K562 (cell line): ENCODE data around the gene CT55. TPM values are rescaled to one million over a fixed set of nuclear protein-coding genes. Genes with fewer than 3 reads are reported as not detected.
A peak's percentile ranks its signal among the peaks of the same experiment; 100 is the strongest.

Experiments
- ADNP ChIP-seq: fragments of 200-800 bp; sonication (Bioruptor generic); IDR thresholded peaks from 2 replicates; pipeline ENCODE4 v1.6.1; 2016; ENCODE audit warnings: missing genetic modification characterization, missing compliant biosample characterization
- CBX8 ChIP-seq: fragments of 200-600 bp; sonication (generic); IDR thresholded peaks from 2 replicates; pipeline ENCODE4 v1.6.1; 2012; ENCODE audit warnings: borderline replicate concordance, mixed run types, low read depth, mild to moderate bottlenecking, moderate library complexity, mixed read lengths, low read length, control low read depth, inconsistent platforms; ENCODE audit not compliant: poor library complexity, severe bottlenecking; ENCODE audit errors: extremely low read depth
- ETV5 ChIP-seq: sonication (generic); formaldehyde crosslinking; IDR thresholded peaks from 2 replicates; pipeline ENCODE4 v1.4.0; 2020; ENCODE audit warnings: low read depth, mild to moderate bottlenecking, missing genetic modification reagents
- HDGF ChIP-seq: fragments of 450-650 bp; IDR thresholded peaks from 2 replicates; pipeline ENCODE4 v1.6.1; 2016
- RB1 ChIP-seq: fragments of 450-650 bp; IDR thresholded peaks from 2 replicates; pipeline ENCODE4 v1.6.1; 2017; ENCODE audit warnings: low read depth, mild to moderate bottlenecking
- TCF7L2 ChIP-seq: fragments of 150-350 bp; IDR thresholded peaks from 2 replicates; pipeline ENCODE4 v1.6.1; 2016; ENCODE audit warnings: low read depth, mild to moderate bottlenecking, low read length, moderate library complexity
- TEAD4 ChIP-seq, 2 experiments: sonication (generic) in 1 of 2; formaldehyde crosslinking in 1 of 2; IDR thresholded peaks; 2 replicates each; pipeline versions ENCODE4 v1.6.1 to v1.8.0; 2012 to 2022; ENCODE audit warnings: borderline replicate concordance in 1 of 2, inconsistent platforms in 1 of 2, low read length in 1 of 2, mild to moderate bottlenecking in 1 of 2, missing genetic modification reagents in 1 of 2
- ZFX ChIP-seq: sonication (generic); formaldehyde crosslinking; IDR thresholded peaks from 2 replicates; pipeline ENCODE4 v1.8.0; 2022; ENCODE audit warnings: mild to moderate bottlenecking, missing genetic modification reagents, moderate library complexity
- ZNF561 ChIP-seq: fragments of 450-650 bp; formaldehyde crosslinking; conservative IDR thresholded peaks from 2 replicates; pipeline ENCODE4 v1.4.0; 2020; ENCODE audit warnings: mild to moderate bottlenecking, moderate library complexity
- ZSCAN32 ChIP-seq: fragments of 450-650 bp; formaldehyde crosslinking; IDR thresholded peaks from 2 replicates; pipeline ENCODE4 v1.4.0; 2020; ENCODE audit warnings: mild to moderate bottlenecking, moderate library complexity
- polyA plus RNA-seq, 8 experiments: library from polyadenylated mRNA; depleted of rRNA in 4 of 8; stranded (reverse) in 5 of 8; unstranded in 3 of 8; fragments of >200 nt; fragmentation: Nextera tagmentation in 2 of 8; fragmentation: Illumina TruSeq in 1 of 8; extraction: Ambion mirVana in 2 of 8; extraction: Trizol in 1 of 8; gene quantifications; 2 replicates each; pipeline versions ENCODE4 v1.2.1 to v1.2.3, GENCODE V29; 2011 to 2014; ENCODE audit warnings: inconsistent platforms in 1 of 8, missing spikeins in 1 of 8
- total RNA-seq, 7 experiments: library from RNA; depleted of rRNA in 6 of 7; stranded (reverse); fragments of >200 nt in 6 of 7; fragmentation: Illumina TruSeq in 2 of 7; extraction: Trizol in 2 of 7; gene quantifications; 2 replicates each; pipeline versions ENCODE4 v1.2.1 to v1.2.3, GENCODE V29; 2011 to 2021; ENCODE audit warnings: low replicate concordance in 1 of 7
- TF ChIP-seq, protein P1 (sequence below): fragments of 450-650 bp; formaldehyde crosslinking; IDR thresholded peaks from 2 replicates; pipeline ENCODE4 v1.4.0; 2020; ENCODE audit warnings: mild to moderate bottlenecking, moderate library complexity
- TF ChIP-seq, protein P2 (sequence below): fragments of 450-650 bp; IDR thresholded peaks from 2 replicates; pipeline ENCODE4 v1.6.1; 2016
- TF ChIP-seq, protein P3 (sequence below): sonication (generic); formaldehyde crosslinking; IDR thresholded peaks from 2 replicates; pipeline ENCODE4 v1.5.0; 2020; ENCODE audit warnings: missing genetic modification reagents
- TF ChIP-seq, protein P4 (sequence below): sonication (generic); formaldehyde crosslinking; IDR thresholded peaks from 2 replicates; pipeline ENCODE4 v1.8.1; 2022; ENCODE audit warnings: missing genetic modification reagents
- TF ChIP-seq, protein P5 (sequence below): fragments of 250-450 bp; sonication (Bioruptor Pico); IDR thresholded peaks from 2 replicates; pipeline ENCODE4 v1.5.0; 2021; ENCODE audit warnings: mild to moderate bottlenecking, borderline replicate concordance
- TF ChIP-seq, protein P6 (sequence below): fragments of 450-650 bp; formaldehyde crosslinking; IDR thresholded peaks from 2 replicates; pipeline ENCODE4 v1.4.0; 2020; ENCODE audit warnings: mild to moderate bottlenecking

CT55 gene
- total and polyA plus RNA-seq, 9 of the 15 experiments (the other 6 are each of a cell fraction or from before 2014, with no cell fraction given), result 48.5 to 98.9 (median 73.2) TPM

DNA sequence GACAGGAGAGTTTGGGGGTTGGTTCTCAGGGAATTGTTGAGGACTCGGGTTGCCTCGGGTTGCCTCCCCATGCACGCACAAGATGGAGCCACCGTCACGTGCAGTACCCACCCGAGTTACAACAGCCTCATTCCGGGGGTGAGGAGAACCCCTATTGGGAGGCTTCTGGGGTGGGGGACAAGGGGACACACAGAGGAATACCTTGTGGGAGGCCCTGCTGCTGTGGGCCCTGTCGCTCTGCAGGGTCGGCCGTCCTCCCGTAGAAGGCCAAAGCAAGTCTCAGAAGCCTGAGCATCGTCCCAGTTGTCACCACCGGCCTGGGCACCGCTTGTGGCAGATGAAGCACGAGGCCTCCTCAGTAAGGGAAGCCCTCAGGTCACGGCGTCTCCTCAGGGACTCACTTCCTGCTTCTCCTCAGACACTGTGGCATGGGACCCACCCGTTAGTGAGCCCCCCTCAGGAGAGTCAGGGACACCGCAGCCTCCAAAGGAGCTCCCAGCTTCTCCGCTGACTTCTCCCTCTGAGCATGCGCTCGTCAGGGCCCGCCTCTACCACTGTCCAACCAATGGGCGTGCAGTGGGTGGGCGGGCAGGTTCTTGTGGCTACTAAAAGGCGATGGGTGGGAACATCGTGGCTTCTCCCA is at the start of gene CT55 (continued):
- TF ChIP-seq, protein P1, sequence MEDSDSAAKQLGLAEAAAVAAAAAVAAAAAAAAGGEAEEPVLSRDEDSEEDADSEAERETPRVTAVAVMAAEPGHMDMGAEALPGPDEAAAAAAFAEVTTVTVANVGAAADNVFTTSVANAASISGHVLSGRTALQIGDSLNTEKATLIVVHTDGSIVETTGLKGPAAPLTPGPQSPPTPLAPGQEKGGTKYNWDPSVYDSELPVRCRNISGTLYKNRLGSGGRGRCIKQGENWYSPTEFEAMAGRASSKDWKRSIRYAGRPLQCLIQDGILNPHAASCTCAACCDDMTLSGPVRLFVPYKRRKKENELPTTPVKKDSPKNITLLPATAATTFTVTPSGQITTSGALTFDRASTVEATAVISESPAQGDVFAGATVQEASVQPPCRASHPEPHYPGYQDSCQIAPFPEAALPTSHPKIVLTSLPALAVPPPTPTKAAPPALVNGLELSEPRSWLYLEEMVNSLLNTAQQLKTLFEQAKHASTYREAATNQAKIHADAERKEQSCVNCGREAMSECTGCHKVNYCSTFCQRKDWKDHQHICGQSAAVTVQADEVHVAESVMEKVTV (CRISPR knock-in tag), result no peak
- TF ChIP-seq, protein P2, sequence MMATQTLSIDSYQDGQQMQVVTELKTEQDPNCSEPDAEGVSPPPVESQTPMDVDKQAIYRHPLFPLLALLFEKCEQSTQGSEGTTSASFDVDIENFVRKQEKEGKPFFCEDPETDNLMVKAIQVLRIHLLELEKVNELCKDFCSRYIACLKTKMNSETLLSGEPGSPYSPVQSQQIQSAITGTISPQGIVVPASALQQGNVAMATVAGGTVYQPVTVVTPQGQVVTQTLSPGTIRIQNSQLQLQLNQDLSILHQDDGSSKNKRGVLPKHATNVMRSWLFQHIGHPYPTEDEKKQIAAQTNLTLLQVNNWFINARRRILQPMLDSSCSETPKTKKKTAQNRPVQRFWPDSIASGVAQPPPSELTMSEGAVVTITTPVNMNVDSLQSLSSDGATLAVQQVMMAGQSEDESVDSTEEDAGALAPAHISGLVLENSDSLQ, result no peak; the same call in 1 of the 2 replicates
- no peak for TF ChIP-seq ZNF561
- TF ChIP-seq, protein P3, sequence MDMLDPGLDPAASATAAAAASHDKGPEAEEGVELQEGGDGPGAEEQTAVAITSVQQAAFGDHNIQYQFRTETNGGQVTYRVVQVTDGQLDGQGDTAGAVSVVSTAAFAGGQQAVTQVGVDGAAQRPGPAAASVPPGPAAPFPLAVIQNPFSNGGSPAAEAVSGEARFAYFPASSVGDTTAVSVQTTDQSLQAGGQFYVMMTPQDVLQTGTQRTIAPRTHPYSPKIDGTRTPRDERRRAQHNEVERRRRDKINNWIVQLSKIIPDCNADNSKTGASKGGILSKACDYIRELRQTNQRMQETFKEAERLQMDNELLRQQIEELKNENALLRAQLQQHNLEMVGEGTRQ (CRISPR knock-in tag), result 0 out of 2 replicates have a peak, but pooled peaks have one; percentile 15
- TF ChIP-seq, protein P4, sequence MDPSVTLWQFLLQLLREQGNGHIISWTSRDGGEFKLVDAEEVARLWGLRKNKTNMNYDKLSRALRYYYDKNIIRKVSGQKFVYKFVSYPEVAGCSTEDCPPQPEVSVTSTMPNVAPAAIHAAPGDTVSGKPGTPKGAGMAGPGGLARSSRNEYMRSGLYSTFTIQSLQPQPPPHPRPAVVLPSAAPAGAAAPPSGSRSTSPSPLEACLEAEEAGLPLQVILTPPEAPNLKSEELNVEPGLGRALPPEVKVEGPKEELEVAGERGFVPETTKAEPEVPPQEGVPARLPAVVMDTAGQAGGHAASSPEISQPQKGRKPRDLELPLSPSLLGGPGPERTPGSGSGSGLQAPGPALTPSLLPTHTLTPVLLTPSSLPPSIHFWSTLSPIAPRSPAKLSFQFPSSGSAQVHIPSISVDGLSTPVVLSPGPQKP, result no peak
- TF ChIP-seq RB1, result no peak
- TF ChIP-seq ZFX (CRISPR knock-in tag), result peak; percentile 57
- TF ChIP-seq ZSCAN32 (CRISPR knock-in tag), result no peak
- no peak for TF ChIP-seq HDGF
- TF ChIP-seq, protein P5, sequence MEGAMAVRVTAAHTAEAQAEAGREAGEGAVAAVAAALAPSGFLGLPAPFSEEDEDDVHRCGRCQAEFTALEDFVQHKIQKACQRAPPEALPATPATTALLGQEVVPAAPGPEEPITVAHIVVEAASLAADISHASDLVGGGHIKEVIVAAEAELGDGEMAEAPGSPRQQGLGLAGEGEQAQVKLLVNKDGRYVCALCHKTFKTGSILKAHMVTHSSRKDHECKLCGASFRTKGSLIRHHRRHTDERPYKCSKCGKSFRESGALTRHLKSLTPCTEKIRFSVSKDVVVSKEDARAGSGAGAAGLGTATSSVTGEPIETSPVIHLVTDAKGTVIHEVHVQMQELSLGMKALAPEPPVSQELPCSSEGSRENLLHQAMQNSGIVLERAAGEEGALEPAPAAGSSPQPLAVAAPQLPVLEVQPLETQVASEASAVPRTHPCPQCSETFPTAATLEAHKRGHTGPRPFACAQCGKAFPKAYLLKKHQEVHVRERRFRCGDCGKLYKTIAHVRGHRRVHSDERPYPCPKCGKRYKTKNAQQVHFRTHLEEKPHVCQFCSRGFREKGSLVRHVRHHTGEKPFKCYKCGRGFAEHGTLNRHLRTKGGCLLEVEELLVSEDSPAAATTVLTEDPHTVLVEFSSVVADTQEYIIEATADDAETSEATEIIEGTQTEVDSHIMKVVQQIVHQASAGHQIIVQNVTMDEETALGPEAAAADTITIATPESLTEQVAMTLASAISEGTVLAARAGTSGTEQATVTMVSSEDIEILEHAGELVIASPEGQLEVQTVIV (CRISPR knock-in tag), result no peak
- TF ChIP-seq TEAD4 (IDR thresholded peaks at IDR 0.05; ENCODE audit: low read length), result no peak
- TF ChIP-seq TEAD4 (CRISPR knock-in tag; IDR thresholded peaks at IDR 0.05; ENCODE audit: borderline replicate concordance), result no peak
- 0 out of 2 replicates have a peak, but pooled peaks have one; percentile 42 for TF ChIP-seq ETV5 (CRISPR knock-in tag)
- TF ChIP-seq, protein P6, sequence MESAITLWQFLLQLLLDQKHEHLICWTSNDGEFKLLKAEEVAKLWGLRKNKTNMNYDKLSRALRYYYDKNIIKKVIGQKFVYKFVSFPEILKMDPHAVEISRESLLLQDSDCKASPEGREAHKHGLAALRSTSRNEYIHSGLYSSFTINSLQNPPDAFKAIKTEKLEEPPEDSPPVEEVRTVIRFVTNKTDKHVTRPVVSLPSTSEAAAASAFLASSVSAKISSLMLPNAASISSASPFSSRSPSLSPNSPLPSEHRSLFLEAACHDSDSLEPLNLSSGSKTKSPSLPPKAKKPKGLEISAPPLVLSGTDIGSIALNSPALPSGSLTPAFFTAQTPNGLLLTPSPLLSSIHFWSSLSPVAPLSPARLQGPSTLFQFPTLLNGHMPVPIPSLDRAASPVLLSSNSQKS (CRISPR knock-in tag), result no peak
- no peak for TF ChIP-seq ADNP (tag)
- TF ChIP-seq CBX8, result no peak
- TF ChIP-seq TCF7L2, result no peak
